Left renal pelvis (tissue), 4 donors: Measurements from ENCODE around the gene LYZL2. TPM values are rescaled to one million over a fixed set of nuclear protein-coding genes. Genes with fewer than 3 reads are reported as not detected.
"Not testable (repeated sequence)": the region's sequence is repeated elsewhere in the genome, so short reads cannot be mapped to it uniquely, and the experiment has no call there.

Experiments used
- DNase-seq, 4 donors: peaks; one replicate each; pipeline ENCODE4 v3.0.0-alpha.2; 2013; ENCODE audit warnings: low read depth in 4 of 4, low spot score in 3 of 4
- polyA plus RNA-seq, 4 donors: library from polyadenylated mRNA; unstranded; fragments of 120-200 nt; gene quantifications; one replicate each; pipeline ENCODE4 v1.2.1, GENCODE V29; 2013; ENCODE audit not compliant: insufficient read length in 4 of 4

The LYZL2 gene
- polyA plus RNA-seq, 4 donors: not detected

DNA sequence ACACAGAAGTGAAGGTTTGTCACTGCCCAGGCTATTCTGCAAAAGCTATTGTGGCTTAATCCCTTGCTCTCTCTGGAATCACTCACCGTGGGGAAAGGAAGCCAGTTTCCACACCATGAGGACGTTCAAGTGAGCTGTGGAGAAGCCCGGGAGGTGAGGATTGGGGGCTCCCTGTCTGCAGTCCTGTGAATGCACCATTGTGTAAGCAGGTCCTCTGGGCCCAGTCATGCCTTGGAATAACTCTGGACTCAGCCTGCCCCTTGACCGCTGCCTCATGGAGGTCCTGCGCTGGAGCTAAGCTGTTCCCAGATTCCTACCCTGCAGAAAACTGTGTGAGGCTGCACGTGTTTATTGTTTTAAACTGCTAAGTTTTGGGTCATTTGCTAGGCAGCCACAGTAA lies 33.5 kb downstream of the LYZL2 start:
- DNase-seq: no peak

DNA sequence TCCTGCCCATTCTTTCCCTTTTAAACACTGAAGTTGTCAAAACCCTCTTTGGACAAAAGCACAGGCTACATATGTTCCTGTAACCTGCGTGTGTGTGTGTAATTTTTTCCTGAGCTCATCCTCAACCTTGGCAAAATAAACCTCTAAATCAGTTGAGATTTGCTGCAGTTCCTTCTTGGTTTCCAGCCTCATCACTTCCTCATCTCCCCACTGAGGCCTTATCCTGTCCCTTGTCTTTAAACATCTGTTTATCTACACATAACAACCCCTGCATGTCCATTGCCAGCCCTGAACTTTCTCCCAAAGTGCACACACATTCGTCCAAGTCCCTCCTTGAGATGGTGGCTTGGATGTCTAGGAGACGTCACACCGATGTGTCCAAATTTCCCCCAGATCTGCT lies 35.5 kb downstream of the LYZL2 start:
- no peak for DNase-seq

DNA sequence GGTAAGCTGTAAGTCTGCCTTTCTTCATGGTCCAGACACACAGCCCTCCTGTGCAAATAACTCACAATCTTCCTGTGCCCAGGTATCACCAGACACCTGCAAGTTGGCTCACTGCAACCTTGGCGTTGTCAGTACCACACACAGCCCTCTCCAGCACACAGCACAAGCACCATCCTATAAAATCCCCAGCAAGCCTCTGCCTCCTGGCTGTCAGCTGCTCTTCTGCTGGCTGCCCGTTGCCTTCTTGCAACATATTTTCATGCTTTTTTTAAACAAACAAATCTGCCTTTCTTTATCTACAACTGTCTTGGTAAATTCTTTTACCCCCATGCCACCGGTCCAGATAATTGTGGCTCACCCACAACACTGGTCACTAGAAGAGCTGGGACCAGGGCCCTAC lies 36.8 kb downstream of the LYZL2 start:
- DNase-seq: not testable (repeated sequence)

DNA sequence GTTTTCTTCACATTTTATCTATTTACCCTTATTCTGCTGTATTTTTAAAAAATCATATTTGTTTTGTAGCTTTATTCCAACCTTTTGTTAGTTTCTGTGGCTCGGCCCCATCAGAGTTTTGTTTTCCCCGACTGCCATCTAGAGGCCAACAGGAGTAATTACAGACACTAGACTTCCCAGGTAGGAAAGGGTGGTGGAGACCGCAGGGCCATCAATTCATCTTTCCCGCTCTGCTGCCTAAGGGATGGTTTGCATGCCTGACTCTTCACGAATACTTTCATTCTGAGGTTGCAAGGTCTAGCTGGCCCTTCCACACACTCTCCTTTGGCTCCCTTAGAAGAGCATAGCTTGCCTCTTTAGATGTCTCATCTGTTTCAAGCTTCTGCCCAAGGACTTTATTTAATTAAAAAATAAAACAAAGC lies 38.3 kb downstream of the LYZL2 start:
- peak in 1 of 4 donors; percentile 29 for DNase-seq

DNA sequence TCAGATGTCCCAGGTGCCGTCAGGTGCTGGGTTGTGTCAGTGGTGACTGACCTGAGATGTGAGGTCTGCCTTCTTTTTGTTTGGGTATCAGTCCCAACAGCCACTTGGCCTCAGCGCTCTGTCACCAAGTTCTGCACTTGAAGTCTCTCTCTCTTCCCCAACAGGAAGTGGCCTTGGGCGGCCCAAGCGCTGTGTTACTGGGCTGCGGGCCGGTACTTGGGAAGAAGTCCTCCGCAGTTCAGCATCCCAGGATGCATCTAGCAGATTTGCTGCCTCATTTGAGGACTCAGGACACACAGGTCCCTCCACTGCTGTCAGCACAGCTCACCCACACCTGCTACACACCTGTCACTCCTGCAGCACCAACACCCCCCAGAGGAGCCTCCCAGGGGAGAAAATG lies 40.1 kb downstream of the LYZL2 start:
- no peak for DNase-seq

DNA sequence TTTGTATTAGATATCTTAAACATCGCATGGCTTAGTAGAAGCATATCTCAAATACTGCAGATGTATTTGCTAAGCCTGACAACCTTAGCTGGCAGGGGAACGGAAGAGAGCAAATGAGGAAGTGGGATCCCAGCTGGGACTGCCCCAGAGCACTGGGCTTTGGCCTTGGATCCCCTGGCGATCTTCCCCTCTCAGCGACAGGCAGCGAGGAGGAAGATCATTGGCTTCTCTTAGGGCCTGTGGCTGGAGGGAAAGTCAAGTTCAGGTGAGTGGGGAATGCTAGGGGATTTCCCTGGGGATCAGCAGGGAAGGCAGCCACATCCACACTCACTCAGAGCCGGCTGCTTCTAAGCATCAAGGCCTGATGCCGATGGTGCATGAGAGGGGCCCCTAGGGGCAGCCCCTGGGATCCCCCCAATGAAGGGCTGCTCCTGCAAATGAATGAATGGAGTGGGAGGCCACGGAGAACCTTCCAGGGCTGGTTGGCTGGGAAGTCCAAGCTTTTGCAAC lies 42.0 kb downstream of the LYZL2 start:
- no peak for DNase-seq

DNA sequence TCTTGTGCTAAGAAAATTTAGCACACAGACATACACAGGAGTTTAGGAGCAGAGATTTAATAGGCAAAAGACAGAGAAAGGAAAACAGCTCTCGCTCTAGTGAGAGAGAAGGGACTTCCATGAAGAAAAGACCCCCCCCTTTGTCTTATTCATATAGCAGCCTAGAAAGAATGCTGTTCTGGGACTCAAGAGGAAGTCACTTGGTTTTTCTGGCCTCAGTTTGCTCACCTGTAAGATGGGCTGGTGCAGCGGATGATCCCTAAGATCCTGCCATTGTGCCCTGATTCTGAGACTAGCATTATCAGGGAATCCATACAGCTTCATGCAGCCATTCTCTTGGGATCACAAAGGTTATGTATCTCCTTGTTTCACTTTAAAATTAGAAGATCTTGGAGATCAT lies 42.7 kb downstream of the LYZL2 start:
- DNase-seq: no peak

DNA sequence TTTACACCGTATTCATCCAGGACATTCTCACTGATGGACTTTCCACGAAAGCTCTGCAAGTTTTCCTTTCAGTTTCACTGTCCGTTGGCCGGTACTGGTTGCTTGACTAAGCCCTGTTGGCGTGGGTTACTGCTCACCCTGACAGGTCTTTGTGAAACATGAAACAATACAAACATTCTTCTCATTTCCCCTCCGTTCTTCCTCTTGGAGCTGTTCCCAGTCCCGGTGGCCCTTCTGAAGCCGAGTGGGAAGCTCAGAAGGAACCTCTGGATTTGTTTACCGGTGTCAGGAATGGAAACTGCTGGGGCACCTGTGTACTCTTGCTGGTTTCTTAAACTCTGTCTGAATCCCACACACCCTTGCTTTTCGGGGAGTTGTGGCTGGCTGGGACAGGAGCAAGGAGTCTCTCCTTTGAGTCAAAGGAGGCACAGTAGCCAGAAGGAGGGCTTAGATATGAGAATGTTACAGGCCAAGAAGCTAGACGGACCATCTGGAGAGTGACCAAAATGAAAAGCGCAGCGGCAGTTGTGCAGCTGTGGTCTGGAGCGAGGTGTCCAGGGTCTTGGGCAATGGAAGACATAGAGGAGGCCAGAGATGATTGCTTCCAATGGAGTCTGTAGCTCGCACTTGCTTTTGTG lies 45.7 kb downstream of the LYZL2 start:
- DNase-seq: peak; percentile 37 to 67 (median 46)

DNA sequence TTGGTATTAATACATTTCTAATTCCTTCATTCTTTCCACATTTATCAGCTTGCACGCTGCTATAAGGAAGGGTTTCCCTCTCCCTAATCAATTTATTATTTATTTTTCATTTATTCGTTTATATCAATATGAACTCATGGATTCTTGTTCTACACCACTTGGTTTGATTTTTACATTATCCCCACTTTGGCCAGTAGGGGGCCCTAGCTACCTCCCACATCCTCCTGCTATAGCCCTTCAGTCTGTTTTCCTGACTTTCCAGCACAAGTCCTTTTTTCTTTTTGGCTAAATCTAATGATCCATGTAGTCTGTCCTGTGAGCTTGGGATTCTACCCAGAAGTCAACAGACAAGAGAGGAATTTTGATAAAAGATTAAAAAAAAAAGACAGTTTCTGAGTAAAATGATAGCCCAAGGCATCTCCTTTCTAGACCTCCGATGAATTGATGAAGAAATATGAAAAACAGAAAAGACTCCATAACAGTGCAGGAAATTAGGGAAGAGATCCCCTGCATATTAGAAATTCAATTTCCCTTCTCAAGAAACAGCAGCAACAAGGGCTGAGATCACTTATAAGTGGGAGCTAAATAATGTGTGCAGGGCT lies 47.7 kb downstream of the LYZL2 start:
- DNase-seq: peak in 1 of 4 donors; percentile 22

DNA sequence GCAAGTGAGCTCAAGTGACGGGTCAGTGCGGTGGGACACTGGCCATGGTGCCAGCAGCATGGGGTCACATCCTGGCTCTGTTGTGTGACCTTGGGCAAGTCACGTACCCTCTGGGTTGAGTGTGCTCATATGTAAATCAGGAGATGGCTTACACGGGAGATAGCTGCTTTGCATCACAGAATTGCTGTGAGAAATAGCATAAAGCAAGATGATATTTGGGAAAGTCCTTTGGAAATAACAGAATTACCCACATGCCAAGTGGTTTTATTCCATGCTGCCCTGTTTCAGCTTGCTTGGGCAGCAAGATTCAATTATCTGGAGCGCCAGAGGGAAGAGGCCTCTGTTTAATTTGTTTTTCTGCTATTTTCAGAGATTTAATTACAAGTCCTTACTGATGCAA lies 48.9 kb downstream of the LYZL2 start:
- DNase-seq: no peak

DNA sequence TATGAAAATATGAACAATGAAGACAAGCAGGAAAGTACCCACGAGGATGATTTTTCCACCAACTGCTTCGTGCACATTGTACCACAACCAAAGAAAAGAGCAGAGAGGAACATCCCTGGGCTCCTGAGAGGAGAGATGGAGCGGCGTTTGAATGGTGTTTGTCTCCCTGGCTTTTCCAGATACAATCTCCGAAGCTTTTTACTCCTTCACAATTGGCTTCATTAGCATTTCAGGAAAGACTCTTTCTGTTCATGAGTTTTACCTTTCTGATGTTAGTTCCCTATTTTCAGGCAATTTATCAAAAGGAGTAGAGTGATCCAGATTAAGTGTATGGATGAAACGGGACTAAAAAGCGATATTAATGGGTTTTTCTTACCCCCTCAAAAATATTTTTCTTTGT lies 49.3 kb downstream of the LYZL2 start:
- DNase-seq: no peak

DNA sequence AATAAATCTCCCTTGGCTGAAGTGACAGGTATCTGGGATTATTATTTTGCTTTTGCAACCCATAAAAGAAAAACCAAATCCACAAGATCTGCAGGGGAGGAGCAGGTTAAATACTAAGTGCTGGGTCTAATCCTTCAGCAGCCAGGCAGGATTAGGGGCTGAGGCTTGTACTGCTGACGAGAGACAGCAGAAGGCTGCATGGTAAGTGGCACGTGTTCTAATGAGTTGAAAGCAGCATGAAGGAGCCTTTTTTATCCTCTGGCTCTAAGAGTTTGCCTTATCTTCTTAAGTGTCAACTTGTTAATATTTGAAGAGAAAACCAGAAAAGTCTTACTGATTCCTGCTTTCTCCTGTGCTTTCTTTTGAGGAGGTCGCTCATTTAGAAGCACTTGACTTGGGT lies 50.0 kb downstream of the LYZL2 start:
- no peak for DNase-seq

DNA sequence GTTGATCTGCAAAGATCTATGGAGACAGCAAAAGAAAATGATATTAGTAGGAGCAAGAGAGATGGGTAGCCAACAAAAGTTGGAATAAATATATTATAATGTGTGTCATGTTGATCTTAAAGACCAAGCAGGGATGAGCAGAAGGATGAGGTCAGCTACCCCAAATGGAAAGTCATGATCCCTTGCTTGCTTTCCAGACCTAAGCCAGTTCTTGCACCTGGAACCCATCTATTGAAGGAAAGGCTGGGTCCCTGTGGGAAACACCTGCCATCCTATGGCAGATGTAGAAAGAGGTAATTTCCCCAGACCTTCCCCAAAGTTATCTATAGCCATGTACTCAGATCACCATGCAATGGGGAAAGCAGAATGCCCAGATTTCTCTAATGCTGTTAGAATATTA lies 52.5 kb downstream of the LYZL2 start:
- no peak for DNase-seq

DNA sequence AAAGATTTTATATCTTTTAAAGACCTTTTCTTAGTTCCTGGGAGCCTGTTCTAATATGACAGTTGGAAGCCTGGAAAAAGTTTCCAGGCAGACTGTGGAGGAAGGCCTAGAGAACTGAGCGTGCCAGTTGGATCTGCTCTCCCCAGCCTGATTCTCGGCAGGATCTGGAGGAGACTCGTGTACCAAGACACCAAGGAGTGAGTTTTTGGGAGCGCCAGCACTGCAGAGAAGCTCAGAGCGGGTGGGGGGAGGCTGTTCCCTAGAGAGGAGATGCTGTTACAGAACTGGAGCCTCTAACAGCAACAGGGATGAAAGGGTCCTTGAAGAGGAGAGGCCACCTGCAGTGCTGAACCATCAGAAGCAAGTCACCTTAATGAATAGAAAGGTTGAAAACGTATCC lies 52.9 kb downstream of the LYZL2 start:
- DNase-seq: no peak

DNA sequence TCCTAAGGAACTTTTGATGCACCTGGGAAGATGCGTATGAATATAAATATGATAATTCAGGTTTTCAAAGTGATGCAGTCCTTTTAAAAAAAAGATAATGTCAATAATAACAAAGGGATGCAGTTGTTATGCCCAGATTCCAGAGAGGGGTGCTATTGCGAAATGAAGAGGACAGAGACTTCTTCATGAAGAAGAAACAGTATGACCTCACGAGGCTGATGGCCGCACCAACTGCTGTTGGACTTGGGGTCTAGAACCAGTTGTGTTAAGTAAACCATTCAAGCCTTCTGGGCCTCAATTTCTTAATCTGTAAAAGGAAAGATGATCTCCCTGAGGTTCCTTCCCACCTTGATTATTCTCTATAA lies 55.1 kb downstream of the LYZL2 start:
- no peak for DNase-seq

DNA sequence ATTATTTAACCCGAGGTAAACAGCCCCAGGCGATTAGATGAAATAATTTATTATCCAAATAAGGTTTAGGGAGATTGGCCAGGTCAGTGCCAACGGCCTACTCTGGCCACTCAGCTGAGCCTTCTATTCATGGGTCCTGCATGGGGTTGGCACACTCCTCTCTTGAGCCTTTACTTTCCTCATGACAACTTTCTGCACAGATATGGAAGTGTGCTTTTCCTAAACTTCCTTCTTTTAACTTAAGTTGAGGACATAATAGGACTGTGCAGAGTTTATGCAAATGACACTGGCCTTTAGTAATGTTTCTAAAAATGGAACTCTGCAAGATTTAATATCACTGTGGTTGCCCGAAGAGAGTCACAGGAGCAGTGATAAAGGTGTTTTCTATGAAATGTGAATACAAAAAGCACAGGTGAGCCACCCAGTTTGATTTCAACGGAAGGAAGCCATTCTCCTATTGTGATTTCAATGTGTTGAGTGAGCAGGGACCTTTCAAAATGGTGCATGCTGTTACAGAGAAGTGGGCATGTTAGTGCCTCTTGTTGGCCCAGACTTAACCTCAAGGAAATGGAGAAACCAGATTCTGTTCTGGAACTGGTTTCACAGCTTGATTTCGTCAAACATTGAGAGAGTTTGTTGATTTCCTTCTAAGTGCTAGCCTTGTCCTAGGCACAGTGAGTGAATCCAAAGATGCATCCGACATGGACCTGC lies 55.7 kb downstream of the LYZL2 start:
- DNase-seq: no peak

DNA sequence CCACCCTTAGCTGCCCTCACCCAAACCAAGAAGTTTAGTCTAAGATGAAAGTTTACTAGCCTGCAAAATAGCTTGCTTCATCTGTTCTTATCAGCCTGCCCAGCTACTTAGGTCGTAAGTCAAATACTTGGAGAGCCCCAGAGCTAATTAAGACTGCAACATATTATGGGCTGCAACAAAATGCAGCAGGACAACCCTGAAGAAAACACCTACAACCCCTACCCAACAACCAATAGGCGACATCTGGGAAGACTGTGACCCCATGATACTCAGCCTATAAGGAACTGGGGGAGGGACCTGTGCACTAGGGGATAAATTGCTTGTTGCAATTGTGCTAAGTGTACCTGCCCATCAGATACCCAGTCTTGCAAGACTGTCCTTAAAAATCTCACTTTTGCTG lies 64.1 kb downstream of the LYZL2 start:
- no peak for DNase-seq

DNA sequence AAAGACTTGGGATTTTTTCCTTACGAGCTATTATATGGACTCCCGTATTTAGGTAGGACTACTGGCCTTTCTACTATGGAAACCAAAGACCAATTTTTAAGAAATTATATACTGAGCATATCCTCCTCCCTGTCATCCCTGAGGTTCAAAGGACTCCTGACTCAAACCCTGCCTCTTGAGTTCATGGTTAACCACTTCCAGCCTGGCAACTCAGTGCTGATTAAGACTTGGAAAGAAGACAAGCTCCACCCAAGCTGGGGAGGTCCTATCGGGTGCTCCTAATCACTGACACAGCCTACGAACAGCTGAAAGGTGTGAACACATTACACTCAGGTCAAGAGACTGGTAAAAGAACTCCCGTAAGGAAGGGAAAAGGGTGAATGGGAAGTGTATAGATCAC lies 66.8 kb downstream of the LYZL2 start:
- no peak for DNase-seq
